ENCODE measurements around the gene SLC26A9.

GRCh38 chr1:205936846-205937586, 6.2 kb downstream of the SLC26A9 start:
- TF ChIP-seq, protein P1, sequence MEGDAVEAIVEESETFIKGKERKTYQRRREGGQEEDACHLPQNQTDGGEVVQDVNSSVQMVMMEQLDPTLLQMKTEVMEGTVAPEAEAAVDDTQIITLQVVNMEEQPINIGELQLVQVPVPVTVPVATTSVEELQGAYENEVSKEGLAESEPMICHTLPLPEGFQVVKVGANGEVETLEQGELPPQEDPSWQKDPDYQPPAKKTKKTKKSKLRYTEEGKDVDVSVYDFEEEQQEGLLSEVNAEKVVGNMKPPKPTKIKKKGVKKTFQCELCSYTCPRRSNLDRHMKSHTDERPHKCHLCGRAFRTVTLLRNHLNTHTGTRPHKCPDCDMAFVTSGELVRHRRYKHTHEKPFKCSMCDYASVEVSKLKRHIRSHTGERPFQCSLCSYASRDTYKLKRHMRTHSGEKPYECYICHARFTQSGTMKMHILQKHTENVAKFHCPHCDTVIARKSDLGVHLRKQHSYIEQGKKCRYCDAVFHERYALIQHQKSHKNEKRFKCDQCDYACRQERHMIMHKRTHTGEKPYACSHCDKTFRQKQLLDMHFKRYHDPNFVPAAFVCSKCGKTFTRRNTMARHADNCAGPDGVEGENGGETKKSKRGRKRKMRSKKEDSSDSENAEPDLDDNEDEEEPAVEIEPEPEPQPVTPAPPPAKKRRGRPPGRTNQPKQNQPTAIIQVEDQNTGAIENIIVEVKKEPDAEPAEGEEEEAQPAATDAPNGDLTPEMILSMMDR (IDR thresholded peaks at IDR 0.05) = no peak
- TF ChIP-seq POLR2A (IDR thresholded peaks at IDR 0.05) = no peak
